Panc1 (cell line): ENCODE results near the gene IL1RAPL1.

ENCODE experiments used
- POLR2AphosphoS5 ChIP-seq: IDR thresholded peaks from 2 replicates; pipeline ENCODE4 v1.6.1; 2012; ENCODE audit warnings: mild to moderate bottlenecking, low read depth, low read length, moderate library complexity
- SIN3A ChIP-seq: IDR thresholded peaks from 2 replicates; pipeline ENCODE4 v1.6.1; 2012; ENCODE audit warnings: low read depth, mild to moderate bottlenecking, low read length, moderate library complexity, borderline replicate concordance; ENCODE audit not compliant: insufficient read depth
- TF ChIP-seq, protein P1 (sequence below): fragments of 450-650 bp; IDR thresholded peaks from 2 replicates; pipeline ENCODE4 v1.5.1; 2017; ENCODE audit warnings: mild to moderate bottlenecking
- TF ChIP-seq, protein P2 (sequence below), 2 experiments: IDR thresholded peaks; 2 replicates each; pipeline ENCODE4 v1.6.1; 2011 to 2012; ENCODE audit warnings: low read depth in 2 of 2, control low read depth in 1 of 2, low read length in 1 of 2, mild to moderate bottlenecking in 1 of 2, moderate library complexity in 1 of 2; ENCODE audit not compliant: insufficient read depth in 1 of 2

DNA sequence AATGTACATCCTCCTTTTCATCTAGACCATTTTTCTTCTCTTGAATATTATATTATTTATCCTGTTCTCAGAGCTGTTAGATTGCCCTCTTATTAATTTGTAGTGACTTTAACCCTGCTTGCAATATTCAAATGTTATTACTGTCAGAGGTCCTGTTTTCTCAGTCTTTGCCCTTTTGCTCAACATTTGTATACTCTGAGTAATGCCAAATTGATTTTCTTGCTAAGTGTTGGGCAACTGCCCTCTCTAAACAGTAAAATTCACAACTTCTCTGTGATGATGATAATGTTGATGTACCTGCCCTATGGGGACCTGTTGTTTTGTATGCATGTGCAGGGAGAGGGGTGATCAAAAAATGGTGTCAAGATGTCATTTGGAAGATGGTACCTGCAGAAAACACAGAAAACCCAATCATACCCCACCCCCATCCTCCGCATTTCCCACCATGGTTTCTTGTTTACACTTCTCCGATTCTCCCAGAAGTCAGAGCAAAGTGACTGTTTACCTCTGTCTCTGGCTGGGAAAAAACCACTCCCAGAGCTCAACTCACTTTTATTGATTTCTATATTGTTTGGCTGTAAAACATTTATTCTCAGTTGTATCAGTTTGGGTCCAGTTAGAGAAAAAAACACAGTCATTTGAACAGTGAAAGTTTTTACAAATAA lies 694.0 kb downstream of the IL1RAPL1 start:
- TF ChIP-seq, protein P1, sequence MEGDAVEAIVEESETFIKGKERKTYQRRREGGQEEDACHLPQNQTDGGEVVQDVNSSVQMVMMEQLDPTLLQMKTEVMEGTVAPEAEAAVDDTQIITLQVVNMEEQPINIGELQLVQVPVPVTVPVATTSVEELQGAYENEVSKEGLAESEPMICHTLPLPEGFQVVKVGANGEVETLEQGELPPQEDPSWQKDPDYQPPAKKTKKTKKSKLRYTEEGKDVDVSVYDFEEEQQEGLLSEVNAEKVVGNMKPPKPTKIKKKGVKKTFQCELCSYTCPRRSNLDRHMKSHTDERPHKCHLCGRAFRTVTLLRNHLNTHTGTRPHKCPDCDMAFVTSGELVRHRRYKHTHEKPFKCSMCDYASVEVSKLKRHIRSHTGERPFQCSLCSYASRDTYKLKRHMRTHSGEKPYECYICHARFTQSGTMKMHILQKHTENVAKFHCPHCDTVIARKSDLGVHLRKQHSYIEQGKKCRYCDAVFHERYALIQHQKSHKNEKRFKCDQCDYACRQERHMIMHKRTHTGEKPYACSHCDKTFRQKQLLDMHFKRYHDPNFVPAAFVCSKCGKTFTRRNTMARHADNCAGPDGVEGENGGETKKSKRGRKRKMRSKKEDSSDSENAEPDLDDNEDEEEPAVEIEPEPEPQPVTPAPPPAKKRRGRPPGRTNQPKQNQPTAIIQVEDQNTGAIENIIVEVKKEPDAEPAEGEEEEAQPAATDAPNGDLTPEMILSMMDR = no peak
- TF ChIP-seq, protein P2, sequence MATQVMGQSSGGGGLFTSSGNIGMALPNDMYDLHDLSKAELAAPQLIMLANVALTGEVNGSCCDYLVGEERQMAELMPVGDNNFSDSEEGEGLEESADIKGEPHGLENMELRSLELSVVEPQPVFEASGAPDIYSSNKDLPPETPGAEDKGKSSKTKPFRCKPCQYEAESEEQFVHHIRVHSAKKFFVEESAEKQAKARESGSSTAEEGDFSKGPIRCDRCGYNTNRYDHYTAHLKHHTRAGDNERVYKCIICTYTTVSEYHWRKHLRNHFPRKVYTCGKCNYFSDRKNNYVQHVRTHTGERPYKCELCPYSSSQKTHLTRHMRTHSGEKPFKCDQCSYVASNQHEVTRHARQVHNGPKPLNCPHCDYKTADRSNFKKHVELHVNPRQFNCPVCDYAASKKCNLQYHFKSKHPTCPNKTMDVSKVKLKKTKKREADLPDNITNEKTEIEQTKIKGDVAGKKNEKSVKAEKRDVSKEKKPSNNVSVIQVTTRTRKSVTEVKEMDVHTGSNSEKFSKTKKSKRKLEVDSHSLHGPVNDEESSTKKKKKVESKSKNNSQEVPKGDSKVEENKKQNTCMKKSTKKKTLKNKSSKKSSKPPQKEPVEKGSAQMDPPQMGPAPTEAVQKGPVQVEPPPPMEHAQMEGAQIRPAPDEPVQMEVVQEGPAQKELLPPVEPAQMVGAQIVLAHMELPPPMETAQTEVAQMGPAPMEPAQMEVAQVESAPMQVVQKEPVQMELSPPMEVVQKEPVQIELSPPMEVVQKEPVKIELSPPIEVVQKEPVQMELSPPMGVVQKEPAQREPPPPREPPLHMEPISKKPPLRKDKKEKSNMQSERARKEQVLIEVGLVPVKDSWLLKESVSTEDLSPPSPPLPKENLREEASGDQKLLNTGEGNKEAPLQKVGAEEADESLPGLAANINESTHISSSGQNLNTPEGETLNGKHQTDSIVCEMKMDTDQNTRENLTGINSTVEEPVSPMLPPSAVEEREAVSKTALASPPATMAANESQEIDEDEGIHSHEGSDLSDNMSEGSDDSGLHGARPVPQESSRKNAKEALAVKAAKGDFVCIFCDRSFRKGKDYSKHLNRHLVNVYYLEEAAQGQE (IDR thresholded peaks at IDR 0.05; ENCODE audit: insufficient read depth in 1 of 2, low read depth in 2 of 2, low read length in 1 of 2) = no peak
- TF ChIP-seq SIN3A = no peak
- TF ChIP-seq POLR2AphosphoS5 = no peak
